ENCODE results near the gene EEFSEC.

- TF ChIP-seq FOXA1 (IDR thresholded peaks at IDR 0.05) (no peak), SUZ12 (IDR thresholded peaks at IDR 0.05) (no peak), NFRKB (IDR thresholded peaks at IDR 0.05) (no peak), SP1 (IDR thresholded peaks at IDR 0.05) (no peak), PKNOX1 (IDR thresholded peaks at IDR 0.05) (no peak), FOXM1 (IDR thresholded peaks at IDR 0.05; ENCODE audit: borderline replicate concordance) (no peak), HDGF (IDR thresholded peaks at IDR 0.05; ENCODE audit: borderline replicate concordance) (no peak), L3MBTL2 (conservative IDR thresholded peaks at IDR 0.05) (no peak), ELF4 (IDR thresholded peaks at IDR 0.05) (no peak), CTBP1 (IDR thresholded peaks at IDR 0.05; ENCODE audit: borderline replicate concordance) (no peak)
These were observed 262.0 kb downstream of the EEFSEC start for GRCh38 chr3:128415200-128415772.

Data from HEK293T (cell line).